HTERT RPE-1 (cell line): ENCODE data around the gene EDC4.
"Not testable (repeated sequence)": the region's sequence is repeated elsewhere in the genome, so short reads cannot be mapped to it uniquely, and the experiment has no call there.

Experiments
- in situ Hi-C: fragments of 300-500 bp; cut with MboI; formaldehyde crosslinking; loops from 4 replicates; pipeline ENCODE4 v1.14.3; 2020; ENCODE audit warnings: low sequenced_read_pairs

EDC4 gene

GRCh38 chr16:67848118-67848517, 24.7 kb upstream of the EDC4 start:
- in situ Hi-C loops, result no loop called here

DNA sequence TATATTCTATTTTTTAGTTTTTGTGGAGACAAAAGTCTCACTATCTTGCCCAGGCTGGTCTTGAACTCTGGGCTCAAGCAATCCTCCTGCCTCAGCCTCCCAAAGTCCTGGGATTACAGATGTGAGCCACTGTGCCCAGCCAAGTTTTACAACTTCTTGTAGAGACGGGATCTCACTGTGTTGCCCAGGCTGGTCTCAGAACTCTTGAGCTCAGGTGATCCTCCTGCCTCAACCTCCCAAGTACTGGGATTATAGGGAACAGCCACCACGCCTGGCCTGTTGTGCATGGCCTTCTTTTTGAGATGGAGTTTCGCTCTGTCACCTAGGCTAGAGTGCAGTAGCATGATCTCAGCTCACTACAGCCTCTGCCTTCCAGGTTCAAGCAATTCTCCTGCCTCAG, 19.2 kb upstream of the EDC4 start:
- in situ Hi-C loops, result no loop called here

GRCh38 chr16:67855789-67856188, 17.1 kb upstream of the EDC4 start:
- in situ Hi-C loops, result no loop called here

DNA sequence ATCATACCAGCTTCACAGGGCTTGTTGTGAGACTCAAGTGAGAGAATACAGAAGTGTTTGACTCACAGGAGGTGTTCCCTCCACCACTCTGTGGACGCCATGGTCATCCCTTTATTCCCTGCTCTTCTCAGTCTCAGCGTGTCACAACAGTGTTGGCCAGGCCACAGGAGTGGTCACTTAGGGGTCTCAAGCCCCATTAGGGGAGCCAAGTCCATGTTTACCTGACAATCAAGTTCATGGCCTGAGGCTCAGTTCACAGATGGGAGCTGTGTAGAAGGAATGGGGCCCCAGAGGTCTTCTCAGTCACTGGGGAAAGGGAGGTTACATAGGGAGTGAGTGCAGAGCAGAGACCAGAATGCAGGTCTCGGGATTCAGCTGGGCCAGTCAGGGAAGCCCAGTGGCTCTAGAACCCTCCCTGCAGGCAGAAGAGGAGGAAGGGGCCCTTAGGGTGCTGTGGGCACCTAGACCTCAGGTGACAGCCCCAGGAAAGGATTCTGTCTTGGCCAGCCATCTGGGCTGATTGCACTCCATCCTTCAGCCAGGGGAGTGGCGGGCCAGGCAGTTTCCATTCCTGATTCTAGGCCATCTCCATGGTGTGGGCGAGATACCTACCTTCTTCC, 15.8 kb upstream of the EDC4 start:
- in situ Hi-C loops, result no loop called here

DNA sequence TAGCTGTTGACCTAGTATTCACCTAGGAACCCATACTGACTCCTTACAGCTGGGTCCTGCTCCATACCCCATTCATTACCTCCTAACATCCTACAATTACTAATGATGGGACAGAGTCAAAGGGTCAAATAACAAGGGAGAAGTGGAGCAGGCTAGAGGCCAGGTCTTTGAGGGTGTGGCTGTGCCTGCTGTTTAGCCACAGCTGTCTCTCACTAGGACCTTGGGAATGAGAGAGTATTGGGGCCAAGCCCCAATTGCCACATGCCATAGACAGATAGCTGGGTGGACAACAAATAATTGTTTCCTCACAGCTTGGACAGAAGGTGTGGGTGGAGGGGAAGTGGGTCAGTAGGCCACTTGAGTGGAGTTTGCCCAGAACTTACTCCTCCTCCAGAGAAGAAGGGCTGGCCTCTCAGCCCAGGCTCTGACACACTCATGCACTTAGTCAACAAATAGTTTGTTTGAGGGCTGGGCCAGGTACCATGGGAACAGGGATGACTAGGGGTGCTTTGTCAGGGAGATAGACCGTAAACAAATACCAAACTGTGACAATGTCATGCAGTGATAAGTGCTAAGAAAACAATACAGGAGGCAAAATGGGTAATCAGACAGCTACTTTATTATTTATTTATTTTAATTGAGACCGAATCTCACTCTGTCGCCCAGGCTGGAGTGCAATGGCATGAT, 15.2 kb upstream of the EDC4 start:
- in situ Hi-C loops, result no loop called here

DNA sequence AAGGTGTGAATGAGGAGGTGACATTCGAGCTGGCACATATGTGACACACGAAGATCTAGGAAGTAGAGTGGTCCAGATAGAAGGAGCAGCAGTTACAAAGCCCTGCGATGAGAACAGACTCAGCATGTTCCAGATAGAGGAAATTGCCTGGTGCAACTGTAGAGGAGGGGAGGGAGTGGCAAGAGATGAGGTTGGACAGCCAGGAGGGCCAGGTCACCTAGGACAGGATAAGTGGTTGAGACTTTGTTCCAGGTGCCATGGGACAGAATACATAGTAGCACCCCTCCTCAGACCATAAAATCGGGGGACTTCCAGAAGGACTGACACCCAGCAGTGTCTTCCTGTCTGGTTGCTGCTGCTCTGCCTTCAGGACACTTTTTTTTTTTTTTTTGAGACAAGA, 14.4 kb upstream of the EDC4 start:
- in situ Hi-C loops, result no loop called here

- in situ Hi-C loops, result no loop called here
Observed at GRCh38 chr16:67860589-67861398, 12.1 kb upstream of the EDC4 start.

- in situ Hi-C loops, result no loop called here
Observed at GRCh38 chr16:67861877-67862276, 11.0 kb upstream of the EDC4 start.

DNA sequence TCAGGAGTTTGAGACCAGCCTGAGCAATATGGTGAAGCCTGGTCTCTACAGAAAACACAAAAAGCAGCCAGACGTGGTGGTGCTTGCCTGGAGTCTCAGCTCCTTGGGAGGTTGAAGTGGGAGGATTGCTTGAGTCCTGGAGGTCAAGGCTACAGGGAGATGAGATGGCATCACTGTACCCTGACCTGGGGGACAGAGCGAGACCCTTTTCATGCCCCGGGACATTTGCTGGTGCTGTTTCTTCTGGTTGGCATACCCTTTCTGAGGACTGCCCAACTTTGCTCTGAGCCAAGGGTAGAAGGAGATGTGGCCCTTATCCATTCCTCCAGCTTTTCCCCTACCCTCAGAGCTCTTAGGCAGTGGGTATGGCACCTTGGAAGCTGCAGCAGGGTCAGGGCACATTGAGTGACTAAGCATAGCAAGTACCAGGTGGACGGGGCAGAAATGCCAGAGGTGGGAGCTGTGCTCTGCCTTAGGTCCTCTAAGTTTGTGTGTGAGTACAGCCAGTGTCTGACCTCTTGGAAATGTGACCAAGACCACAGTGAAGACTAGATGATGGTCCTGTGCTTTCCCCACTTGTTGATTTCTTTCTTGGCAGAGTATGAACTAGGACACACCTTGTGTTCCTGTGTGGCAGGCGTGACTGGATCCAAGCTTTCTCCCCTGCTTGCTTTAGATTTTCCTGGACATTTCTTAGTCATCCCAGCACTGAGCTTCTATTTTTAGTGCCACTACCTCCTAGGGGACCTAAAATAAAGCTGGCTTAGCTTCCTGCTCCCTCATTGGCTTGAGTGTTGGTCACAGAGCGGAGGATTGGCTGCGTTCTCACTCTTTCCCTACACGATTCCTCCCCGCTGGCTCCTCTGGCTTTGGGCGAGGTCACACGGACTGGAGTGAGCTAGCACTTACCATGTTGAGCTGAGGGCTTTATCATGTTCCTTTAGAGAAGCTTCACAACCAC, 9.9 kb upstream of the EDC4 start:
- in situ Hi-C loops, result no loop called here

GRCh38 chr16:67864044-67864443, 8.8 kb upstream of the EDC4 start:
- in situ Hi-C loops, result not testable (repeated sequence)

GRCh38 chr16:67864594-67864993, 8.3 kb upstream of the EDC4 start:
- in situ Hi-C loops, result no loop called here

DNA sequence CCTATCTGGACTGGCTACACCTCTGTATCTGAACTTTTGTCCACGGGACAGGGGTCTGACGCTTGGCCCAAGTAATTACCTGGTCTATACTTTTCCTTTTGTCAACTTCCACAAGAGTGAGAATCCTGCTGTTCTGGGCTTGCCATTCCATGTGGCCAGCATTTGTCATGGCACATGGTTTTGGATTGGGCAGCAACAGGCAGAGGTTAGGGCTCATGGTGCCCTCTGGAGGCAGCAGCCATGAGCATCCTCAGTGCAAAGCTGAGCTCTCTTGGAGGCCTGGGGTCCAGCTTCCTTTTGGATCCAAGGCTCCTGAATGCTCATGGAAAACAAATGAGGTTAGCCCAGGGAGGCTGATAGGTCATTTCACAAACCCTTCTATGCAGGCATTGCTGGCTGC, 7.5 kb upstream of the EDC4 start:
- in situ Hi-C loops, result no loop called here

- in situ Hi-C loops, result no loop called here
Observed at GRCh38 chr16:67868290-67868689, 4.6 kb upstream of the EDC4 start.

- in situ Hi-C loops, result no loop called here
Observed at GRCh38 chr16:67869653-67870052, 3.2 kb upstream of the EDC4 start.

DNA sequence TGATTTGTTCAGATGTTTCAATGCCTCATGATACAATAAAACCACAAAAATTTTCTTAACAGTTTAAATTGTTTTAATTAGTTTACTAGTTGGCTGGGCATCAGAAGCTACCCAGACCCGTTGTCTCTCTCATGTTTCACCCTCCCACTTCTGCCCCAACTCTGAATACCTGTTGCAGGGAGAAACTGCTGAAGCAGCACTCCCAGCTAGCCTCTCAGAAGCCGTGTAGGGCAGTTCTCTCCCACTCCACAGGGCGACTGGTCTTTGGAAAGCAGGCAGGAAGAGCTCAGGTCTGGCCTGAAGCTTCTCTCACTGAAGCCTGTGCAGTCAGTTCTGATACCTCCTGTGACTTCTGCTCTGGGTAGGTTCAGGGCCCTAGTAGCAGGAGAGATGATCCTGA, 1.6 kb upstream of the EDC4 start:
- in situ Hi-C loops, result no loop called here

GRCh38 chr16:67872131-67872630, 671 bp upstream of the EDC4 start:
- in situ Hi-C loops, result no loop called here

- in situ Hi-C loops, result no loop called here
Observed at GRCh38 chr16:67873435-67874370, 851 bp downstream of the EDC4 start.

DNA sequence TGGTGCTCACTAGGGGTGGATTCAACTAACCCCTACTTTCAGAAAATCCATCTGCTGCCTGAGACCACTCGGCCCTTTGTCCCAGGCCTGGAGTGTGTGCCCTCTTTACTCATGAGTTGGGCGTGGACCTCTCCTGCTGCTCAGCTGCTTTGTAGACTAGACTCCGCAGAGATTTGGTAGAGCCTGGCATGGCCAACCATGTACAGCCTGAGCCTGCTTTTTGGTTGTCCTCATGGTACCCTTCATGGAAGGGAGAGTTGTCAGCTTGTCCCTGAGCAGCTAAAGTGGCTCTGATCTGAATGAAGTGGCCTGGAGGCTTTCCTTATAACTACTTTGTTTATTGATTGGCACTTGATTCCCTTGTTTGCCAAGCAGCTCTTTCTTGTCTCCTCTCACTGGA, 1.5 kb downstream of the EDC4 start:
- in situ Hi-C loops, result no loop called here

GRCh38 chr16:67877064-67877463, 4.2 kb downstream of the EDC4 start:
- in situ Hi-C loops, result no loop called here

DNA sequence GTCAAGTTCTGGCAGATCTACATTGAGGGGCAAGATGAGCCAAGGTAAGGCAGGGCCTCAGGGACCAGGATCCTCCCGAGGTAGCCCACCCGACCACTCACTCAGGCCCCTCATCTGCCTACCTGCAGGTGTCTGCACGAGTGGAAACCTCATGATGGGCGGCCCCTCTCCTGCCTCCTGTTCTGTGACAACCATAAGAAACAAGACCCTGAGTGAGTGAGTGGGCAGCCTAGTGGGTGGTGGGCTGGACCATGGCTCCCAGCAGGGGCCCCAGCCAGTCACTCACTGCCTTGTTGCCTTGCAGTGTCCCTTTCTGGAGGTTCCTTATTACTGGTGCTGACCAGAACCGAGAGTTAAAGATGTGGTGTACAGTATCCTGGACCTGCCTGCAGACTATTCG, 5.4 kb downstream of the EDC4 start:
- in situ Hi-C loops, result no loop called here
